HFFc6 (cell line): Measurements from ENCODE around the gene CD52. TPM values are rescaled to one million over a fixed set of nuclear protein-coding genes. Genes with fewer than 3 reads are reported as not detected.
"Not testable (repeated sequence)": the region's sequence is repeated elsewhere in the genome, so short reads cannot be mapped to it uniquely, and the experiment has no call there.

Experiments used
- DNase-seq: peaks from one replicate; pipeline ENCODE4 v3.0.0-alpha.2; 2018
- H3K27ac Mint-ChIP-seq: 2 replicates; pipeline ENCODE4 v1.8.0; 2020; ENCODE audit warnings: mild to moderate bottlenecking, mixed read lengths
- H3K27me3 Mint-ChIP-seq: 2 replicates; pipeline ENCODE4 v1.8.0; 2021; ENCODE audit warnings: mild to moderate bottlenecking, moderate library complexity, mixed read lengths; ENCODE audit not compliant: insufficient read depth
- H3K36me3 Mint-ChIP-seq: 2 replicates; pipeline ENCODE4 v1.8.0; 2021; ENCODE audit warnings: low read depth, mixed read lengths
- H3K4me1 Mint-ChIP-seq: 2 replicates; pipeline ENCODE4 v1.8.0; 2020; ENCODE audit warnings: low read depth, mixed read lengths
- H3K4me3 Mint-ChIP-seq: 2 replicates; pipeline ENCODE4 v1.8.0; 2020; ENCODE audit warnings: mild to moderate bottlenecking, moderate library complexity, mixed read lengths
- H3K9me3 Mint-ChIP-seq: 2 replicates; pipeline ENCODE4 v1.8.0; 2020; ENCODE audit warnings: mild to moderate bottlenecking, mixed read lengths
- total RNA-seq, 6 experiments: library from RNA; stranded (reverse); fragmentation: NEBNext Ultra II Directional; extraction: Animal tissue kit (Norgen Biotek cat#: 25700); gene quantifications; 2 replicates in 1 of 6; 3 replicates in 5 of 6; pipeline ENCODE4 v1.2.3, GENCODE V29; 2021
- TF ChIP-seq, protein P1 (sequence below): fragments of 200-600 bp; sonication (generic); IDR thresholded peaks from 2 replicates; pipeline ENCODE4 v1.5.0; 2021; ENCODE audit warnings: antibody characterized with exemption, mild to moderate bottlenecking

CD52 gene
- total RNA-seq, 6 experiments from 2014 or later: not detected

DNA sequence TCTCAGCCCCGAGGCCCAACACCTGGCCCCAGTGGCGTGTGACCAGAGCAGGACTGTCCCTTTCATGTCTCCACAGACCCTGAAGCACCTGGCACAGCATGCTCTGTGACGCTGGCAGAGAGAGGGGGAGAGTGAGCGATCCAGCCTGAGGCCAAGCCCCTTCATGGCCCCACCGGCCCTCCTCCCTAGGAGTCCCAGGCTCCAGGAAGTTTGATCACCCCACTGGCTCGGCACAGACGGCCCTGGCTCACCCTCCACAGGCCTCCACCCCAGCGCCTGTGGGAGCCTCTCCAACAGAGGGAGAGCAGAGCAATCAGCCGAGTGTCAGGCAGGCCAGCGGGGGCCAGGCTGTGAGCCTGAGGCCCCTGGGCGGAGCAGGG lies 26.9 kb upstream of the CD52 start:
- Mint-ChIP-seq H3K4me1 (peaks cover 25% of the 10 kb centered on the region), H3K9me3 (no peaks in the 10 kb centered on the region), H3K27ac (no peak overlapping the region), H3K27me3 (peaks cover 2% of the 10 kb centered on the region), H3K4me3 (no peak overlapping the region), H3K36me3 (no peaks in the 10 kb centered on the region)
- DNase-seq: no peak
- TF ChIP-seq, protein P1, sequence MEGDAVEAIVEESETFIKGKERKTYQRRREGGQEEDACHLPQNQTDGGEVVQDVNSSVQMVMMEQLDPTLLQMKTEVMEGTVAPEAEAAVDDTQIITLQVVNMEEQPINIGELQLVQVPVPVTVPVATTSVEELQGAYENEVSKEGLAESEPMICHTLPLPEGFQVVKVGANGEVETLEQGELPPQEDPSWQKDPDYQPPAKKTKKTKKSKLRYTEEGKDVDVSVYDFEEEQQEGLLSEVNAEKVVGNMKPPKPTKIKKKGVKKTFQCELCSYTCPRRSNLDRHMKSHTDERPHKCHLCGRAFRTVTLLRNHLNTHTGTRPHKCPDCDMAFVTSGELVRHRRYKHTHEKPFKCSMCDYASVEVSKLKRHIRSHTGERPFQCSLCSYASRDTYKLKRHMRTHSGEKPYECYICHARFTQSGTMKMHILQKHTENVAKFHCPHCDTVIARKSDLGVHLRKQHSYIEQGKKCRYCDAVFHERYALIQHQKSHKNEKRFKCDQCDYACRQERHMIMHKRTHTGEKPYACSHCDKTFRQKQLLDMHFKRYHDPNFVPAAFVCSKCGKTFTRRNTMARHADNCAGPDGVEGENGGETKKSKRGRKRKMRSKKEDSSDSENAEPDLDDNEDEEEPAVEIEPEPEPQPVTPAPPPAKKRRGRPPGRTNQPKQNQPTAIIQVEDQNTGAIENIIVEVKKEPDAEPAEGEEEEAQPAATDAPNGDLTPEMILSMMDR: no peak

DNA sequence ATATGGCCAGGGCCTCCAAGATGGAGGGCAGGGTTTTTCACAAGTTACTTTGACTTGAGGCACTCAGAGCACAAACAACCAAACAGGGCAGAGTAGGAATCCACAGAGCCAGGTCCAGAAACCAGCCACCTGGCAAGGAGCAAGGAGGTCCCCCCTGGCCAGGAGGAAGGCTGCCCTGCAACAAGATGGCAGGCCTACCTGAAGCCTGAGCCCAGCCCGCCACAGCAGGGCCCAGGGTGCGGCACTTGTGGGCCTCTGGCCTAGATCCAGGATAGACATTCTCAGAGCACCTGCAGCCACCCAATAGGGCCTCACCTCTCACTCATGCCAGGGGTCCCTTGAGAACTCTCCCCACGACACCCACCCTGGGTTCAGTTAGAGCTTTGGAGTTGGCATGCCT lies 26.3 kb upstream of the CD52 start:
- TF ChIP-seq, protein P1: no peak
- peaks cover 25% of the 10 kb centered on the region for H3K4me1 Mint-ChIP-seq
- H3K4me3 Mint-ChIP-seq: no peak overlapping the region
- no peaks in the 10 kb centered on the region for H3K9me3 Mint-ChIP-seq
- H3K27me3 Mint-ChIP-seq: peaks cover 2% of the 10 kb centered on the region
- no peak for DNase-seq
- no peak overlapping the region for H3K27ac Mint-ChIP-seq
- no peaks in the 10 kb centered on the region for H3K36me3 Mint-ChIP-seq

DNA sequence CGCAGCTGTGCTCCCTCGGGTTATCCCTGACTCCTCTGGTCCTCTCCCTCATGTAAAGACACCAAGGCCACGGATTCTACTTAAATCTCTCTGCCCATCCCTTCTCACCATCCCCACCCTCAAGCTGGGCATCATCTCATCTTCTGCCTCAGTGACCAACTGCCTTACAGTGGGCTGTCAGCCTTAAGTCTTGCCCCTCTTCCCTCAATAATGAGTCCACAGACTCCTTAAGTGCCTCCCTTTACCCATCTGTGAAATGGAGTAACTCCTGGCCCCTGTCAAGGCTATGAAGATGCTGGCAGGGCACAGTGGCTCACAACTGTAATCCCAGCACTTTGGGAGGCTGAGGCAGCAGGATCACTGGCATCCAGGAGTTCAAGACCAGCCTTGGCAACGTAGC lies 25.8 kb upstream of the CD52 start:
- no peak for DNase-seq
- H3K27ac Mint-ChIP-seq: no peak overlapping the region; the same call in 1 of the 2 replicates
- no peak overlapping the region for H3K4me3 Mint-ChIP-seq
- no peaks in the 10 kb centered on the region for H3K36me3 Mint-ChIP-seq
- H3K4me1 Mint-ChIP-seq: peaks cover 23% of the 10 kb centered on the region
- H3K27me3 Mint-ChIP-seq: peaks cover 2% of the 10 kb centered on the region
- TF ChIP-seq, protein P1: no peak
- no peaks in the 10 kb centered on the region for H3K9me3 Mint-ChIP-seq

GRCh38 chr1:26292735-26293134 lies 25.0 kb upstream of the CD52 start:
- H3K27me3 Mint-ChIP-seq, H3K36me3 Mint-ChIP-seq, DNase-seq, H3K9me3 Mint-ChIP-seq, H3K4me3 Mint-ChIP-seq, H3K27ac Mint-ChIP-seq: not testable (repeated sequence)
- peaks cover 15% of the 10 kb centered on the region for H3K4me1 Mint-ChIP-seq

GRCh38 chr1:26293911-26294463 lies 23.8 kb upstream of the CD52 start:
- Mint-ChIP-seq H3K4me1 (peaks cover 16% of the 10 kb centered on the region), H3K4me3 (no peak overlapping the region), H3K27ac (no peak overlapping the region), H3K27me3 (peaks cover 2% of the 10 kb centered on the region), H3K9me3 (no peaks in the 10 kb centered on the region), H3K36me3 (no peaks in the 10 kb centered on the region)
- TF ChIP-seq, protein P1: no peak
- DNase-seq: no peak

- no peaks in the 10 kb centered on the region for H3K9me3 Mint-ChIP-seq
- no peaks in the 10 kb centered on the region; the same call in none of the 2 replicates for H3K27me3 Mint-ChIP-seq
- no peaks in the 10 kb centered on the region for H3K36me3 Mint-ChIP-seq
- TF ChIP-seq, protein P1: no peak
- no peak overlapping the region for H3K27ac Mint-ChIP-seq
- no peak overlapping the region for H3K4me3 Mint-ChIP-seq
- H3K4me1 Mint-ChIP-seq: peaks cover 13% of the 10 kb centered on the region
- no peak for DNase-seq
Observed at GRCh38 chr1:26295194-26296138, 22.3 kb upstream of the CD52 start.
